H1 (cell line): ENCODE results near the gene SPR. TPM values are rescaled to one million over a fixed set of nuclear protein-coding genes. Genes with fewer than 3 reads are reported as not detected.

Experiments used
- CTCF ChIA-PET: fragments of 300-600 bp; sonication (Branson Sonifier 250); formaldehyde crosslinking; loops from one replicate; lab custom pipeline; 2021; ENCODE audit not compliant: partially characterized antibody; lab: Charles Lee
- POLR2A ChIA-PET: fragments of 300-600 bp; sonication (Branson Sonifier 250); formaldehyde crosslinking; loops from one replicate; lab custom pipeline; 2021; ENCODE audit warnings: inconsistent platforms; ENCODE audit not compliant: partially characterized antibody; lab: Charles Lee
- DNase-seq, 2 experiments: peaks; one replicate each; pipeline versions ENCODE4 v3.0.0 to v3.0.0-alpha.2; 2010 to 2022; ENCODE audit warnings: low spot score in 2 of 2, low read depth in 1 of 2, mixed read lengths in 1 of 2
- FAIRE-seq: peaks from 2 replicates; lab custom pipeline; 2011; peaks lifted over from hg19 to GRCh38; lab: Jason Lieb, UNC
- H2AFZ ChIP-seq: 2 replicates; pipeline ENCODE4 v1.8.1; 2012; ENCODE audit warnings: low read length, inconsistent platforms
- H2AK5ac ChIP-seq: 2 replicates; pipeline ENCODE4 v1.6.1; 2013; ENCODE audit warnings: low read depth, low read length
- H2BK120ac ChIP-seq: replicated peaks from 2 replicates; pipeline ENCODE3; 2013; ENCODE audit warnings: low read depth, low read length, inconsistent platforms
- H2BK12ac ChIP-seq: 2 replicates; pipeline ENCODE4 v1.6.1; 2013; ENCODE audit warnings: low read depth, low read length
- H2BK15ac ChIP-seq: 2 replicates; pipeline ENCODE4 v1.6.1; 2013; ENCODE audit warnings: low read length
- H2BK20ac ChIP-seq: 2 replicates; pipeline ENCODE4 v1.6.1; 2013; ENCODE audit warnings: low read length
- H2BK5ac ChIP-seq: 2 replicates; pipeline ENCODE4 v1.6.1; 2013; ENCODE audit warnings: low read depth, low read length
- H3K14ac ChIP-seq: 2 replicates; pipeline ENCODE4 v1.6.1; 2013; ENCODE audit warnings: inconsistent platforms; ENCODE audit not compliant: insufficient read length
- H3K18ac ChIP-seq: 2 replicates; pipeline ENCODE4 v1.6.1; 2013; ENCODE audit warnings: low read length; ENCODE audit errors: extremely low read depth
- H3K23ac ChIP-seq: 2 replicates; pipeline ENCODE4 v1.6.1; 2013; ENCODE audit warnings: inconsistent platforms; ENCODE audit not compliant: insufficient read length
- H3K23me2 ChIP-seq: 2 replicates; pipeline ENCODE4 v1.6.1; 2013; ENCODE audit warnings: low read depth, low read length
- H3K27ac ChIP-seq: 2 replicates; pipeline ENCODE4 v1.6.1; 2011; ENCODE audit warnings: low read depth, low read length, inconsistent platforms
- H3K27me3 ChIP-seq, 4 experiments: replicated peaks in 1 of 4; 1 replicate in 1 of 4; 2 replicates in 3 of 4; pipeline versions ENCODE4 v1.6.1 to v1.8.1; 2011 to 2013; ENCODE audit warnings: low read length in 3 of 4, mild to moderate bottlenecking in 3 of 4, inconsistent platforms in 2 of 4, mixed read lengths in 2 of 4, moderate library complexity in 1 of 4; ENCODE audit not compliant: control insufficient read depth in 3 of 4, insufficient read depth in 3 of 4; ENCODE audit errors: extremely low read depth in 1 of 4
- H3K36me3 ChIP-seq, 4 experiments: 2 replicates each; pipeline versions ENCODE4 v1.6.1 to v1.8.1; 2011 to 2013; ENCODE audit warnings: mild to moderate bottlenecking in 4 of 4, low read length in 3 of 4, moderate library complexity in 2 of 4, control low read depth in 1 of 4, inconsistent platforms in 1 of 4; ENCODE audit not compliant: insufficient read depth in 4 of 4, control insufficient read depth in 2 of 4
- H3K4ac ChIP-seq: replicated peaks from 2 replicates; pipeline ENCODE3; 2013; ENCODE audit warnings: low read length, low read depth, mixed read lengths, inconsistent platforms; ENCODE audit not compliant: insufficient read length
- H3K4me1 ChIP-seq, 4 experiments: replicated peaks in 1 of 4; 1 replicate in 1 of 4; 2 replicates in 3 of 4; pipeline versions ENCODE4 v1.6.1 to v1.8.1; 2011 to 2013; ENCODE audit warnings: low read length in 3 of 4, inconsistent platforms in 2 of 4, mixed read lengths in 1 of 4; ENCODE audit not compliant: insufficient read depth in 4 of 4, control insufficient read depth in 3 of 4
- H3K4me2 ChIP-seq, 2 experiments: 2 replicates each; pipeline versions ENCODE4 v1.6.1 to v1.8.1; 2011 to 2013; ENCODE audit warnings: low read depth in 2 of 2, low read length in 2 of 2, control low read depth in 1 of 2, inconsistent platforms in 1 of 2, mild to moderate bottlenecking in 1 of 2; ENCODE audit not compliant: insufficient read depth in 1 of 2
- H3K4me3 ChIP-seq, 4 experiments: fragments of 200-600, 300-600 bp in 1 of 4; sonication (generic), shearing (Covaris generic), sonication (Bioruptor Twin) in 1 of 4; 2 replicates each; pipeline versions ENCODE4 v1.5.1 to v1.8.1; 2011 to 2016; ENCODE audit warnings: low read length in 4 of 4, low read depth in 3 of 4, control low read depth in 2 of 4, inconsistent platforms in 2 of 4, mild to moderate bottlenecking in 2 of 4, mixed read lengths in 1 of 4, moderate library complexity in 1 of 4; ENCODE audit not compliant: insufficient read depth in 2 of 4; ENCODE audit errors: extremely low read depth in 1 of 4
- H3K56ac ChIP-seq: replicated peaks from 2 replicates; pipeline ENCODE3; 2013; ENCODE audit warnings: low read depth, mild to moderate bottlenecking, mixed read lengths, low read length, inconsistent platforms; ENCODE audit not compliant: insufficient read length
- H3K79me1 ChIP-seq: 2 replicates; pipeline ENCODE4 v1.6.1; 2013; ENCODE audit warnings: low read depth, low read length, control low read depth
- H3K79me2 ChIP-seq, 2 experiments: 2 replicates each; pipeline versions ENCODE4 v1.6.1 to v1.8.1; 2012 to 2013; ENCODE audit warnings: low read length in 2 of 2, mild to moderate bottlenecking in 2 of 2, inconsistent platforms in 1 of 2; ENCODE audit not compliant: insufficient read depth in 2 of 2, control insufficient read depth in 1 of 2
- H3K9ac ChIP-seq, 4 experiments: replicated peaks in 1 of 4; 1 replicate in 1 of 4; 2 replicates in 3 of 4; pipeline versions ENCODE4 v1.6.1 to v1.8.1; 2011 to 2013; ENCODE audit warnings: low read depth in 3 of 4, low read length in 3 of 4, control low read depth in 2 of 4, mild to moderate bottlenecking in 2 of 4, moderate library complexity in 2 of 4, inconsistent platforms in 1 of 4; ENCODE audit errors: extremely low read depth in 1 of 4
- H3K9me3 ChIP-seq, 2 experiments: 2 replicates each; pipeline versions ENCODE4 v1.6.1 to v1.8.1; 2012 to 2013; ENCODE audit warnings: mild to moderate bottlenecking in 2 of 2, moderate library complexity in 2 of 2, control low read depth in 1 of 2, inconsistent platforms in 1 of 2, low read depth in 1 of 2, low read length in 1 of 2, mixed read lengths in 1 of 2; ENCODE audit not compliant: insufficient read depth in 2 of 2
- H4K20me1 ChIP-seq, 2 experiments: replicated peaks in 1 of 2; 2 replicates each; pipeline versions ENCODE3 to v1.8.1; 2011 to 2013; ENCODE audit warnings: inconsistent platforms in 2 of 2, low read length in 2 of 2, mild to moderate bottlenecking in 1 of 2; ENCODE audit not compliant: insufficient read depth in 2 of 2, control insufficient read depth in 1 of 2
- H4K5ac ChIP-seq: 2 replicates; pipeline ENCODE4 v1.6.1; 2013; ENCODE audit warnings: low read length, low read depth, mixed read lengths, inconsistent platforms; ENCODE audit not compliant: insufficient read length
- H4K8ac ChIP-seq: 2 replicates; pipeline ENCODE4 v1.8.0; 2013; ENCODE audit warnings: mild to moderate bottlenecking, moderate library complexity, low read length, inconsistent platforms; ENCODE audit not compliant: insufficient read depth; ENCODE audit errors: extremely low read depth
- H4K91ac ChIP-seq: replicated peaks from 2 replicates; pipeline ENCODE3; 2013; ENCODE audit warnings: low read length, mixed read lengths, inconsistent platforms; ENCODE audit not compliant: insufficient read length
- WGBS, 2 experiments: shearing (Covaris generic) in 1 of 2; methylation state at CpG; one replicate each; pipeline versions ENCODE4 v1.1.6 to v1.1.7; 2013 to 2015; ENCODE audit warnings: low lambda C conversion rate in 2 of 2, mixed read lengths in 2 of 2, inconsistent platforms in 1 of 2, low coverage in 1 of 2, missing lambda C conversion rate in 1 of 2; ENCODE audit not compliant: insufficient replicate concordance in 2 of 2, insufficient coverage in 1 of 2, insufficient read length in 1 of 2; ENCODE audit errors: extremely low coverage in 1 of 2, missing lambda C conversion rate in 1 of 2; 5-methylcytosine and 5-hydroxymethylcytosine counted together
- polyA plus RNA-seq, 7 experiments: library from polyadenylated mRNA; depleted of rRNA in 3 of 7; stranded (reverse) in 5 of 7; unstranded in 2 of 7; fragments of >200 nt in 5 of 7; fragments of 200-250 nt in 2 of 7; gene quantifications; 1 replicate in 5 of 7; 2 replicates in 1 of 7; 4 replicates in 1 of 7; pipeline versions ENCODE4 v1.2.1 to v1.2.3, GENCODE V29; 2011 to 2013; ENCODE audit warnings: missing spikeins in 2 of 7, mixed read lengths in 2 of 7
- total RNA-seq: library from RNA; stranded (reverse); fragmentation: NEBNext Ultra II Directional; extraction: Animal tissue kit (Norgen Biotek cat#: 25700); gene quantifications from 2 replicates; pipeline ENCODE4 v1.2.1, GENCODE V29; 2021

SPR gene
- total and polyA plus RNA-seq, 2 of the 8 experiments (the other 6 are each of a cell fraction or from before 2014, with no cell fraction given), result 4.5 to 11.5 TPM

- H2BK120ac ChIP-seq, result no peak overlapping the region
- FAIRE-seq (no peak), DNase-seq (no peak)
- no peak overlapping the region for H3K56ac ChIP-seq
- H4K20me1 ChIP-seq, result peaks cover 2 to 3% of the 10 kb centered on the region in 2 experiments
- H3K9me3 ChIP-seq, result no peaks in the 10 kb centered on the region
- H3K4me3 ChIP-seq, result no peak overlapping the region
- H4K8ac ChIP-seq, result no peak overlapping the region
- ChIA-PET CTCF (interaction anchor here (1.0 to 24.3 kb wide), 3 partner anchors 15 to 24 kb away, joined by 3 to 497 read pairs (median 42); partner anchors contain the start of gene SPR), POLR2A (interaction anchor here (0.9 kb wide), 1 partner anchor 13 kb away, joined by 3 read pairs; no protein-coding TSS in a partner anchor)
- H3K79me1 ChIP-seq, result no peaks in the 10 kb centered on the region
- no peak overlapping the region for H3K4ac ChIP-seq
- no peak overlapping the region for H3K27ac ChIP-seq
- H4K91ac ChIP-seq, result no peak overlapping the region
- H2AFZ ChIP-seq, result no peak overlapping the region
- H3K23ac ChIP-seq, result no peak overlapping the region
- no peak overlapping the region for H3K4me2 ChIP-seq
- no peak overlapping the region for H3K9ac ChIP-seq
- no peak overlapping the region for H3K18ac ChIP-seq
- H3K79me2 ChIP-seq, result no peaks in the 10 kb centered on the region
- no peak overlapping the region; the same call in 1 of the 2 replicates for H2AK5ac ChIP-seq
- H3K23me2 ChIP-seq, result peaks cover 7% of the 10 kb centered on the region; the same call in 1 of the 2 replicates
- no peak overlapping the region for H4K5ac ChIP-seq
- peaks cover 42 to 68% (median 57%) of the 10 kb centered on the region in 4 experiments for H3K27me3 ChIP-seq
- H3K14ac ChIP-seq, result no peak overlapping the region
- no peak overlapping the region; the same call in 1 of the 2 replicates for H2BK12ac ChIP-seq
- H3K4me1 ChIP-seq, result peaks cover 13 to 23% (median 17%) of the 10 kb centered on the region in 4 experiments
- 78% methylated on average over 1 of the region's 1 CpG; no CpG with 5 or more reads in 1 of the 2 experiments for WGBS, 2 experiments
- H2BK5ac ChIP-seq, result no peak overlapping the region
- no peak overlapping the region; the same call in 1 of the 2 replicates for H2BK15ac ChIP-seq
- no peak overlapping the region for H2BK20ac ChIP-seq
- no peaks in the 10 kb centered on the region for H3K36me3 ChIP-seq
Observed at GRCh38 chr2:72911256-72911655, 24.0 kb downstream of the SPR start.
